PC-9 (cell line): ENCODE measurements around the gene SLC35G6. TPM values are rescaled to one million over a fixed set of nuclear protein-coding genes. Genes with fewer than 3 reads are reported as not detected.
A peak's percentile ranks its signal among the peaks of the same experiment; 100 is the strongest.

Experiments
- BruUV-seq: library from RNA; stranded (reverse); fragments of 400-500 nt; replicated peaks from 2 replicates; lab custom pipeline; 2021; lab: Mats Ljungman, UMichigan
- CTCF ChIA-PET: fragments of 300-600 bp; sonication (Branson Sonifier 250); formaldehyde crosslinking; loops from one replicate; lab custom pipeline; 2022; ENCODE audit warnings: antibody characterized with exemption; lab: Charles Lee
- POLR2A ChIA-PET: fragments of 300-600 bp; sonication (Branson Sonifier 250); formaldehyde crosslinking; loops from one replicate; lab custom pipeline; 2022; ENCODE audit warnings: antibody characterized with exemption; ENCODE audit not compliant: unreplicated experiment; lab: Charles Lee
- DNase-seq, 2 experiments: peaks; one replicate each; pipeline versions ENCODE4 v3.0.0 to v3.0.0-alpha.2; 2015 to 2022; ENCODE audit warnings: mixed read lengths in 1 of 2
- H2AFZ ChIP-seq: fragments of 200-600 bp; sonication (generic); 2 replicates; pipeline ENCODE4 v1.8.1; 2017; ENCODE audit warnings: antibody characterized with exemption
- H3F3A ChIP-seq: fragments of 200-600 bp; sonication (generic); 2 replicates; pipeline ENCODE4 v1.8.1; 2017; ENCODE audit warnings: antibody characterized with exemption, mild to moderate bottlenecking, low read depth; ENCODE audit not compliant: insufficient read depth
- H3K27ac ChIP-seq: fragments of 200-600 bp; sonication (generic); 2 replicates; pipeline ENCODE4 v1.6.1; 2016; ENCODE audit warnings: mixed run types
- H3K27me3 ChIP-seq: fragments of 200-600 bp; sonication (generic); 2 replicates; pipeline ENCODE4 v1.6.1; 2016; ENCODE audit warnings: low read depth, mixed run types; ENCODE audit not compliant: insufficient read depth
- H3K36me3 ChIP-seq: fragments of 200-600 bp; sonication (generic); 2 replicates; pipeline ENCODE4 v1.6.1; 2016; ENCODE audit warnings: low read depth, mixed run types
- H3K4me1 ChIP-seq: fragments of 200-600 bp; sonication (generic); replicated peaks from 2 replicates; pipeline ENCODE4 v1.6.1; 2016; ENCODE audit warnings: mixed run types; ENCODE audit not compliant: insufficient read depth
- H3K4me2 ChIP-seq: fragments of 200-600 bp; sonication (generic); 2 replicates; pipeline ENCODE4 v1.6.1; 2017; ENCODE audit warnings: mixed run types
- H3K4me3 ChIP-seq: fragments of 200-600 bp; sonication (generic); 2 replicates; pipeline ENCODE4 v1.6.1; 2016; ENCODE audit warnings: mixed run types
- H3K79me2 ChIP-seq: fragments of 200-600 bp; sonication (generic); 2 replicates; pipeline ENCODE4 v1.6.1; 2017; ENCODE audit warnings: low read depth, mixed run types
- H3K9me2 ChIP-seq: fragments of 200-600 bp; sonication (generic); 2 replicates; pipeline ENCODE4 v1.8.1; 2017; ENCODE audit warnings: mild to moderate bottlenecking; ENCODE audit not compliant: insufficient read depth
- H3K9me3 ChIP-seq: fragments of 200-600 bp; sonication (generic); 2 replicates; pipeline ENCODE4 v1.8.1; 2016; ENCODE audit warnings: low read depth; ENCODE audit not compliant: insufficient read depth
- H4K20me1 ChIP-seq: fragments of 200-600 bp; sonication (generic); 2 replicates; pipeline ENCODE4 v1.8.1; 2017; ENCODE audit not compliant: insufficient read depth
- CTCF ChIP-seq: fragments of 200-600 bp; sonication (generic); conservative IDR thresholded peaks from 2 replicates; pipeline ENCODE4 v1.6.1; 2017; ENCODE audit warnings: mixed run types, antibody characterized with exemption, mild to moderate bottlenecking, moderate library complexity
- EZH2 ChIP-seq: fragments of 200-600 bp; sonication (generic); IDR thresholded peaks from 2 replicates; pipeline ENCODE4 v1.8.0; 2017; ENCODE audit warnings: antibody characterized with exemption, low read depth
- intact Hi-C: fragments of 100-400 bp; cut with micrococcal nuclease; formaldehyde crosslinking; loops from one replicate; pipeline ENCODE4 v1.10.0; 2022; ENCODE audit not compliant: unreplicated experiment
- total RNA-seq: library from RNA; stranded (reverse); gene quantifications from 2 replicates; pipeline ENCODE4 v1.2.3, GENCODE V29; 2021

Gene SLC35G6
- total RNA-seq, 1 experiment from 2014 or later = not detected

GRCh38 chr17:7440113-7440833, 41.0 kb upstream of the SLC35G6 start:
- TF ChIP-seq EZH2 (no peak), CTCF (no peak)
- Histone ChIP-seq H3K4me2 (peak overlapping the region; percentile 90), H3K4me3 (peak overlapping the region; percentile 71), H3K27me3 (no peaks in the 10 kb centered on the region), H3F3A (peaks cover 13% of the 10 kb centered on the region; the same call in 1 of the 2 replicates), H2AFZ (peak overlapping the region; percentile 78), H4K20me1 (no peaks in the 10 kb centered on the region), H3K9me3 (no peaks in the 10 kb centered on the region), H3K9me2 (no peaks in the 10 kb centered on the region), H3K4me1 (peaks cover 19% of the 10 kb centered on the region), H3K27ac (no peak overlapping the region), H3K79me2 (peaks cover 8% of the 10 kb centered on the region; the same call in 1 of the 2 replicates), H3K36me3 (no peaks in the 10 kb centered on the region)
- ChIA-PET POLR2A (interaction anchor here (0.7 to 1.1 kb wide), 3 partner anchors 19 to 247 kb away, joined by 15 to 26 read pairs (median 21); partner anchors contain the start of gene ZBTB4), CTCF (interaction anchor here (0.5 to 1.1 kb wide), 2 partner anchors 13 to 660 kb away, joined by 3 read pairs; no protein-coding TSS in a partner anchor)
- peak in 1 of 2 experiments; percentile 51 for DNase-seq
- intact Hi-C loops = no loop called here
- no TSS peak for BruUV-seq

DNA sequence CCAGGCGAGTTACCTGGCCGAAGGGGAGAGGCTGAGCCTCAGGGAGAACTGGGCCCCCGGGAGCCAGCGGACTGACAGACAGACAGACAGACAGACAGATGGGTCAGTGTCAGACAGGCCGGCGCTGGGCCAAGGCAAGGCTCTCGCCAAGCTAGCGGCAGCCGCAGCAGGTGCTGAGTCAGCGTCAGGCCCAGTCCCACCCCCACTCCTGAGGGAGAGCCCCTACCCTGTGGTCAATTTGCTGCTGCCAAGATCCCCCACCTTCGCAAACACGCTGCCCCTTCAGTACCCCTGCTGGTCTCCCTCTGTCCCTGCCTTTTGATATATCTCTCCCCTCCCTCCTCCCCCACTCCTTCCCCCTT, 40.4 kb upstream of the SLC35G6 start:
- peak overlapping the region; percentile 90; the same call in 1 of the 2 replicates for H3K4me2 ChIP-seq
- H4K20me1 ChIP-seq = no peaks in the 10 kb centered on the region
- H3K4me1 ChIP-seq = peaks cover 19% of the 10 kb centered on the region
- TF ChIP-seq EZH2 (no peak), CTCF (no peak)
- H3K9me2 ChIP-seq = no peaks in the 10 kb centered on the region
- no peaks in the 10 kb centered on the region for H3K36me3 ChIP-seq
- ChIA-PET POLR2A (interaction anchor here (1.1 kb wide), 1 partner anchor 39 kb away, joined by 26 read pairs; the partner anchor contains the start of gene ZBTB4), CTCF (interaction anchor here (0.5 to 1.1 kb wide), 6 partner anchors 10 to 660 kb away, joined by 3 to 10 read pairs (median 3); no protein-coding TSS in a partner anchor)
- H2AFZ ChIP-seq = no peak overlapping the region
- no TSS peak for BruUV-seq
- peaks cover 8% of the 10 kb centered on the region; the same call in 1 of the 2 replicates for H3K79me2 ChIP-seq
- no peak overlapping the region for H3K4me3 ChIP-seq
- H3K27ac ChIP-seq = no peak overlapping the region
- no peaks in the 10 kb centered on the region for H3K9me3 ChIP-seq
- no peak for DNase-seq
- intact Hi-C loops = no loop called here
- no peaks in the 10 kb centered on the region for H3K27me3 ChIP-seq
- H3F3A ChIP-seq = peaks cover 9% of the 10 kb centered on the region; the same call in 1 of the 2 replicates

DNA sequence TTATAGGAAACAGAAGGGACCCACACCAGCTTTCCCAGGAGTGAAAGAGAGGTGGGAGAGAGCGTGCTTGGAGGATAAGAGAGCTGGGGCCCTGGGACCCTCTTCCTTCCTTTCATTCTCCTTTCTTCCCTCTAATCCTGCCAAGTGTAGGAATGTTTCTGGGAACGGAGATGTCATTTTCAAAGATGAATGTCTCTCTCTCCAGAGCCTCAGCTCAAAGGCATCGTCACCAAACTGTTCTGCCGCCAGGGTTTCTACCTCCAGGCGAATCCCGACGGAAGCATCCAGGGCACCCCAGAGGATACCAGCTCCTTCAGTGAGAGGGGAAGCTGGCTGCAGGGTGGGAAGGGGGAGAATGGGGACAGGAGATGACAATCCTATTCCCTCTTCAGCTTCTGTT, 40.0 kb upstream of the SLC35G6 start:
- CTCF ChIA-PET = interaction anchor here (0.5 to 1.1 kb wide), 7 partner anchors 10 to 659 kb away, joined by 3 to 10 read pairs (median 3); no protein-coding TSS in a partner anchor
- no peaks in the 10 kb centered on the region for H4K20me1 ChIP-seq
- TF ChIP-seq EZH2 (no peak), CTCF (no peak)
- H3K9me2 ChIP-seq = no peaks in the 10 kb centered on the region
- no TSS peak for BruUV-seq
- intact Hi-C loops = no loop called here
- no peaks in the 10 kb centered on the region for H3K27me3 ChIP-seq
- no peak for DNase-seq
- H3K4me2 ChIP-seq = no peak overlapping the region
- H3K27ac ChIP-seq = no peak overlapping the region
- H3F3A ChIP-seq = peaks cover 4% of the 10 kb centered on the region; the same call in 1 of the 2 replicates
- H3K79me2 ChIP-seq = peaks cover 6% of the 10 kb centered on the region; the same call in 1 of the 2 replicates
- peaks cover 17% of the 10 kb centered on the region for H3K4me1 ChIP-seq
- H3K9me3 ChIP-seq = no peaks in the 10 kb centered on the region
- no peak overlapping the region for H3K4me3 ChIP-seq
- H3K36me3 ChIP-seq = no peaks in the 10 kb centered on the region
- H2AFZ ChIP-seq = no peak overlapping the region
- POLR2A ChIA-PET = interaction anchor here (1.1 kb wide), 1 partner anchor 38 kb away, joined by 26 read pairs; the partner anchor contains the start of gene ZBTB4
